Vagina (tissue), 2 donors: ENCODE results near the gene HTR5A.

Experiments used
- CTCF ChIP-seq, 3 experiments: fragments of 450-650 bp in 2 of 3; fragments of 200-600 bp in 1 of 3; sonication (generic) in 1 of 3; IDR thresholded peaks; one replicate each; pipeline ENCODE4 v1.5.1; 2017 to 2019; ENCODE audit warnings: antibody characterized with exemption in 3 of 3, mild to moderate bottlenecking in 2 of 3, moderate library complexity in 2 of 3
- POLR2A ChIP-seq, 2 donors: fragments of 450-650 bp; IDR thresholded peaks; one replicate each; pipeline ENCODE4 v1.6.1; 2017; ENCODE audit warnings: antibody characterized with exemption in 2 of 2, mild to moderate bottlenecking in 2 of 2, moderate library complexity in 2 of 2
- POLR2AphosphoS5 ChIP-seq, 2 donors: sonication (generic); formaldehyde crosslinking; IDR thresholded peaks; one replicate each; pipeline ENCODE4 v1.9.0; 2017; ENCODE audit warnings: antibody characterized with exemption in 2 of 2, mild to moderate bottlenecking in 2 of 2, low read depth in 1 of 2; ENCODE audit not compliant: insufficient read depth in 1 of 2

GRCh38 chr7:155066417-155066950 lies 3.6 kb upstream of the HTR5A start:
- no peak for TF ChIP-seq CTCF (IDR thresholded peaks at IDR 0.05)
- no peak for TF ChIP-seq POLR2A (IDR thresholded peaks at IDR 0.05)
- no peak for TF ChIP-seq POLR2AphosphoS5 (IDR thresholded peaks at IDR 0.05; ENCODE audit: insufficient read depth in 1 of 2, low read depth in 1 of 2)
